SKM-1 treated with dmso at 0.1 percent for 144 hours (cell line): ENCODE measurements around the gene CKAP2L.

Source experiments
- DNase-seq: peaks from one replicate; lab custom pipeline; 2025; ENCODE audit not compliant: unreplicated experiment; lab: John Stamatoyannopoulos, UW

Gene CKAP2L, protein sequence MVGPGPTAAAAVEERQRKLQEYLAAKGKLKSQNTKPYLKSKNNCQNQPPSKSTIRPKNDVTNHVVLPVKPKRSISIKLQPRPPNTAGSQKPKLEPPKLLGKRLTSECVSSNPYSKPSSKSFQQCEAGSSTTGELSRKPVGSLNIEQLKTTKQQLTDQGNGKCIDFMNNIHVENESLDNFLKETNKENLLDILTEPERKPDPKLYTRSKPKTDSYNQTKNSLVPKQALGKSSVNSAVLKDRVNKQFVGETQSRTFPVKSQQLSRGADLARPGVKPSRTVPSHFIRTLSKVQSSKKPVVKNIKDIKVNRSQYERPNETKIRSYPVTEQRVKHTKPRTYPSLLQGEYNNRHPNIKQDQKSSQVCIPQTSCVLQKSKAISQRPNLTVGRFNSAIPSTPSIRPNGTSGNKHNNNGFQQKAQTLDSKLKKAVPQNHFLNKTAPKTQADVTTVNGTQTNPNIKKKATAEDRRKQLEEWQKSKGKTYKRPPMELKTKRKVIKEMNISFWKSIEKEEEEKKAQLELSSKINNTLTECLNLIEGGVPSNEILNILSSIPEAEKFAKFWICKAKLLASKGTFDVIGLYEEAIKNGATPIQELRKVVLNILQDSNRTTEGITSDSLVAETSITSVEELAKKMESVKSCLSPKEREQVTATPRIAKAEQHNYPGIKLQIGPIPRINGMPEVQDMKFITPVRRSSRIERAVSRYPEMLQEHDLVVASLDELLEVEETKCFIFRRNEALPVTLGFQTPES

DNA sequence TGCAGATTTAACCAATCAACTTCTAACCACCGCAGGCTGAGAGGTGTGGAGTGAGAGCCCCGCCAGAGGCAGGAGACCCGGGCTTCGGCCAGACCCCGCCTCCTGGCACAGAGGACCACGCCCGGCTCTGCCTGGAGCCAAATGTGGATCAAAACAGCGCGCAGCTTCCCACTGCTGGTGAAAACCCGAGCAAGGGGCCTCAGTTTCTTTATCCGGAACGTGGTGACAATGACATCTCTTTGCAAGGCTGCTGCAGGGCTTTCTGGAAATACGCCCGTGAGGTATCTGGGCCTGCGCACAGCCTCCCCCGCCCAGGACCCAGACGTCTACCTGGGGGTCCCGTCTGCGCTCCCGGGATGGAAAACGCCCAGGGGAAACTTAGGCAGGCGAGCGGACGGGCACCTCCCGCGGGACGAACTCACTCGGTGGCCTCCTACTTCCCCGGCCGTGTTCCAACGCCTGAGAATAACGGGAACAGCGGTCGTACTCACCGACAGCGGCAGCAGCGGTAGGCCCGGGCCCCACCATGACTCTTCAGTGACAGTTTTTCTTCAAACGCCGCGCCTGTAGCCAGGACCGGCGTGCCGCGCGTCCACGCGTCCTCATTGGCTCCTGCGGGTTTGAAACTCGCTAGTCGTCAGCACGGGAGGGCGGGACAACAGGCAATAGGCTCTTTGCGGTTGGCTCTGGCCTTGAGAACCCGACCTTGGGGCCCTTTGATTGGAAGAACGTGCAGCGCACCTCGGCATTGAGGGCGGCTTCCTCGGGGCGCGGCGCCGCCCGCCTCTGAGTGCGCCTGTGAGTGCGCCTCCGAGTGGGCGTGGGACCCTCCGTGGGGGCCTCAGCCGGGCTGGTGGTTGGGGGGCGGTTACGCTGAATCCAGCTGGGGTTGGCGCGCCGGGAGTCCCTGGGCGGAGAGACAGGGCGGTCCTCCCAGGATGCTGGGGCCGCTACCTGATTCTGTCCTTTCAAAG is at the start of gene CKAP2L:
TSS of gene CKAP2L (minus strand) at position 539 of the 974 bp plus-strand sequence. CDS start at position 528, 11 bp downstream.
- DNase-seq: peak; percentile 95

DNA sequence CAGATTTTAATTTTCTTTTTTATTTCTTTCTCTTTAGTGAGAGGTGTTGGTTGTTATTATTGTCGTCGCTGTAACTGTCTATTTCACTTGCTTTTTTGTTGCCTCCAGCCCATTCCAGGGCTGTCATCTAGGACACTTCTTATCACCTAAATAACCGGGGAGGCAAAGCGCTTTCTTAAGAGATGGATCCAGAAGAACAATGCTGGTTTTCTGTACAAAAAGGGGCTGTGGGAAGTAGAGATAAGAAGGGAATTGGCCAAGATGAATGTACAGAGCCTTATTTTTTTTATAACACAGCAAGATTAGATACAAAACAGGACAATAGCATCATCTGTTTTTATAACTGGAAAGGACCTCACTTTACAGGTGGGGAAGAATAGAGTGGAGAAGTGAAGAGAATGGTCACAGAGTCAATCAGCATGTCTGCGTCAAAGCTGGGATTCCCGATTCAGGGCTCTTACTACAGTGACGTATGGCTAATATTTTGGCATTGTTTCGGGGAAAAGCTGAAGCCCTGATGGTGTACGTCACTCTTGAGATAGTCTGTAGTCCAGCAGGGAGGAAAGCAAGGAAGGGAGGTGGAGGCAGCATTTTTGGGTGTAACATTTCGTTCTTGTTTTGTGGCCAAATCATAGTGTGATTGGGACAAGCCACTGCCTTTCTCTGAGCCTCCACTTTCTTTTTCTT is 49.0 kb upstream of the CKAP2L start:
- DNase-seq: no peak

DNA sequence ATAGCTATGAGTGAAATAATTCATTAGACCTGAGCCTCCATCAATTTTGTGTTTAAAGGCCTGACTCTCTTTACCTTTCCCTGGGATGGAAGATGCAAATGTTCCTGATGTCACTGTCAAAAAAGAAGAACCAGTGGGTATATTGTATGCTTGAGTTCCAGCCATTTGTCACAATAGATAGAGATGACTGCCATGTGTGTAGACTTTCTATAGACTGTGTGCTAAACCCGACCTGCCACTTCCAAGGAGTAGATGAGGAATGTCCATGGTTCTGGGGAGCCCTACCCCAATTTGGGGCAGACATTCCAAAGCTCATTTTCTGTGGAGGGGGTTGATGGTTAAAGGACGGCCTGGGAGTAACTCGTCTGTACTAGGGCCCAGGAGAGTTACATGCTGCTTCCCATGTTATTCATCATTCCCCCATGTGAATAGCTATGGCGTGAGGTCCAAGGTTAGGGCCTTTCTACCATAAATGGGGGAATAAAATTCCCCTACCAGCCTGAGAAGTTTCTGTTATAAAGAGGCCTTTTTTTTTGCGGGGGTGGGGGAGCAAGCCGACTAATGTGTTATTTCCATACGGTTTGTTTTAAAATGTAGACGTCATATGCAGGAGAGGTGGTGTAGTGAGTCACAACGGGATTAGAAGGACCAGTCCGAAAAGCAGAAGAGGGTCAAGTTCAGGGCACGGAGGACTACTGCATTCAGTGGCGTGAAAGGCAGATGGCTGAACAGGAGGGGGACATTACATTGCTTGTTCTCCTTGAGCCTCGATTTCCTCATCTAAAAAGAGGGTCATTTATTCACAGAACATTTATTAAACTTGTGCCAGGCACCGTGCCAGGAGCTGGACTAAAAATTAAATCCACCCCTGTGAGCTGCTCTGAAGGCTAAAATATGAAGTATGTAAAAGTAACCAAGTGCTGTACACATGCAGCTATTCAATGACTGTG is 48.2 kb upstream of the CKAP2L start:
- no peak for DNase-seq

DNA sequence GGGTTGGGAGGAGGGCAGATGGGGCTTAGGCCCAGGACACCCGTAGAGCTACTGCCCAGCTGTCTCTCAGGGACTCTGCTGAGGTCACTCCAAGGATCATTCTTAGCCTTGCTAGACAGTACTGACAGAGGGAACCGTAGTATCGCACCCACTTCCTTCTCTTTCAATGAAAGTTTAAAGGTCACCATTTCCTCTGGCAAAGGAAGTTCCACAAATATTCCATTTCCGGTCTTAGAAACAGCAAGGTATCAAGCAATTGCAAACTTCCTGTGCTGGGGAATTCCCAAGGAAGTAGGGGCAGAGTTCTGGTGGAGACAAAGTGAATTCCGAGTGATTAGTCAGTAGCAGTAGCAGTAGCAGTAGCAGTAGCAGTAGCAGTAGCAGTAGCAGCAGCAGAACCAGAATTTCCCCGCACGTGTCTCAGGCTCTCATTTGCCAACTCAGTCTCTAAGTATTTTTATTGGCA is 47.5 kb upstream of the CKAP2L start:
- peak; percentile 6 for DNase-seq

DNA sequence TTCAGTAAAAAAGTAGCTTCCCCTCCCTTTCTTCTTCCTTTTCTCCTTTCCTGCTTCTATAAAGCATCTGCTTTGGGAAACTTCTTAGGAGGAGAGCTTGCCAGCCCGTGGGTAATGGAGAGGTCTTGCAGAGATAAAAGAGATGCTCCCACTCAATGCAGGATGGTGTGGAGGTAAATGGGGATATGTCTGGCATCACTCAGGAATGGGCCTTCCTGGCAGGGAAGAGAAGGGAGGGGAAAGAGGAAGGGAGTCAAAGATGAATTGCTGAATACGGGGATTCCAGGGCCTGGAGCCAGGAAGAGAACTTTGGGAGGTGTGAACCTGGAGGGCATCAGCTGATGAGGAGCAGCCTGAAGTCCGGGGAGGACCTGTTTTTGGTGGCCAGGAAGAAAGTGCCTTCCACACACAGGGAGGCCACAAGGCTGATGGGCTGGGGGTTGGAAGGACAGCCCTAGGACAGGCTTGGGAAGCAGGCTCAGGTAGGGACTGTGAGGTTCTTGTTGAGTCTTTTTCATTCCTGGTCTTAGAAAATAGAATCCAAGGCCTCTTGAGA is 46.9 kb upstream of the CKAP2L start:
- no peak for DNase-seq

DNA sequence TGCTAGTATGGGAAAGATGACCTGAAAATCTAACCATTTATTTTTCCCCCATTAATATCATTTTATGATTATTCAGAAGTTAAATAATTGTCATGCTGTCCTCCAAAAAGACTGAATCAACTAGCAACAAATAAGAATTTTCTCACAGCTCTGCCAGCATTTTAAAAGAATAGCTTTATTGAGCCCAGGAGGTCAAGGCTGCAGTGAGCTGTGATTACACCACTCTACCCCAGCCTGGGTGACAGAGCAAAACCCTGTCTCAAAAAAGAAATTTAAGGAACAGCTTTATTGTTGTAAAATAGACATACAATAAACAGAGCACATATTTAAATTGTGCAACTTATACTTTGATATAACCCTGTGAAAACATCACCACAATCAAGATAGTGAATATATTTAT is 44.7 kb upstream of the CKAP2L start:
- DNase-seq: no peak

DNA sequence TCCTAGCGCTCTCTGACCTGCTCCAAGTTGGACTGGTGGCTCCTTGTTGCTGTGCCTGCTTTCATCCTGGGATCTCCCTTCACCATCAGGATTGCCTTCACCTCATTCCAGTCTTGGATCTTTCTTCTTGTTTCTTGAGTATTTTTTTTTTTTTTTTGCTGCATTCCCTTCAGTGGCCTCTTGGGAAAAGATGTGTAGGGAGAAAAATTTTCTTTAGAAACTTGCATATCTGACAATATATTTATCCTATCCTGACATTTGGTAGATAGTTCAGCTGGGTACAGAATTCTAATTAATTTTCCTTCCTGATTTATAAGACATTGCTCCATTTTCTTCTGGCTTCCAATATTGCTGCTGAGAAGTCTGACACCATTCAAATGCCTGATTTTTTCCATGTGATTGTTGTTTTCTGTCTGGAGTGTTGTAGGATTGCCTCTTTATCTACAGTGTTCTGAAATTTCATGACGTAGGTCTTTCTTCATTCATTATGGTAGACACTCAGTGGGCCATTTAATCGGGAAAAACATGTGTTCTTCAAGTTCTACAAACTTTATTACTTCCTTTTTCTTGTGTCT is 42.9 kb upstream of the CKAP2L start:
- DNase-seq: no peak

DNA sequence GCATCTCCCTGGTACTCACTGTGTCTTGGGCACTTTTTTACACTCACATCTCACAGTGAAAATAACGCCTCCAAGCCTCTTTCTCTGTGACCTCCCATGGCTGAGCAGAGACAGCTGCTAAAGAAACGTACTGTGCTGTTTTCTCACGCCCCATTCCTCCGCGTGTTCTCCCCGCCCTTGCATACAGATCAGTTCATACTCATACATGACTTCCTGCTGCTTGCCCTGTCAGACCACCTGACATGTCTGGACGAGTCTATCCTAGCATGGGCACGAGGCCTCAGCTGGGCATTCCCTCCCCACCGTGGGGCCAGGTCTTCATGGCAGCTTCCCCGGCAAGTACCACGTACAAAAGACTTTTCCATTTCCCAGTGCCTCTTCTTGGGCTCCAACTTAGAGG is 41.1 kb upstream of the CKAP2L start:
- no peak for DNase-seq

DNA sequence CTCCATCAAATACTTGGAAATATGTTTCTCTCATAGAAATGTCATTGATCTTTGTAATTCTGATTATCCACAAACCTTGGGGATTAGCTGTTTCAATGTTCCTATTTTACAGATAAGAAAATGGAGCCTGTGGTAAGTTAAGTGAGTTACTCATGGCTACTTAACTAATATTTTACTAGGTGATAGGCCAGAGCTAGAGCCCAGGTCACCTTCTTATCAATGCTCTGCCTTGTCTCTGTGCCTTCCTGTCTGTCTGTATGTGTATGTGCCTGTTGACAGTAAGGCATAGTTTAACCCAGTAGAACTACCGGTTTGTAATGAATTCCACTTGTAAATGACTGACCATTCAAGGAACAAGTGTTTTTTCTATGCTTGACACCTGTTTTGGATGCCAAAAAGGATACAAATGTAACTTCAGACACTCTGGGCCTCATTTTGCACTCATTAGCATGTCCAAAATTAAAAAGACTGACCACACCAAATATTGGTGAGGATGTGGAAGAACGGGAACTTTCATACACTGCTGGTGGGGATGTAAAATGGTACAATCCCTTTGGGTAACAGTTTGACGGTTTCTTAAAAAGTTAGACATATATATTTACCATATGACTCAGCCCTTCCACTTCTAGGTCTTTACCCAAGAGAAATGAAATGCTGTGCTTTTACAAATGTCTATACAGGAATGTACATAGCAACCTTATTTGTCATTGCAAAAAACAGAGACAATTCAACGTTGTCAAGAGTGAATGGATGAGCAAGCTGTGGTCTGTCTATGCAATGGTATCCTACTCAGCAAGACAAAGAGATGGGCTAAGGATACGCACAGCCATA is 39.5 kb upstream of the CKAP2L start:
- DNase-seq: no peak

DNA sequence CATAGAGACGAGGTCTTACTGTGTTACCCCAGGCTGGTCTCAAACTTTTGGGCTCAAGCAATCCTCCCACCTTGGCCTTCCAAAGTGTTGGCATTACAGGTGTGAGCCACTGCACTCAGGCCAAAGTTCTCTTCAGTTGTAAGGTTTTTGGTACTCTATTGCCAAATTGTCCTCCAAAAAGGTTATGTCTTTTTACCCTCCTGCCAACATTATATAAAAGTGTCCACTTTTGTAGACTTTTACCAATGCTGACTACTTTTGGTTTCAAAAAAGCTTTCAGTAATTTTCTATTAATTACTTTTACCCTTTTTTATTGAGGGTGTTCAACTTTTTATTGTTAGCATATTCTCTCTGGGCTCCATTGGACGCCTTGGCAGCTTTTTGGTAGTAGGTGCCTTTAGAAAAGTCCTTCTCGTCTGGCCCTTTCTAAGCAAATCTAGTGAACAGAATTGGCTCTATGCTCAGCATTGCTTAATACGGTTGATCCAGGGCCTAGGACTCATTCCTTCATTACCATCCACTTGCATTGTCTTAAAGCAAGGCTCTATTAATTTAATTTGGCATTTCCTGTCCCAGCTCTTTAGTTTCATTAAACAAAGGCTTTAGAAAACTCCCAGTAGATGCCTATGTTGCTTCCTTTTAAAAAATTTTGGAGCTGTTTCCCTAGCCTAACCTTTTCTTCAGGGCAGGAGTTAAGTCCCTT is 36.6 kb upstream of the CKAP2L start:
- DNase-seq: no peak

DNA sequence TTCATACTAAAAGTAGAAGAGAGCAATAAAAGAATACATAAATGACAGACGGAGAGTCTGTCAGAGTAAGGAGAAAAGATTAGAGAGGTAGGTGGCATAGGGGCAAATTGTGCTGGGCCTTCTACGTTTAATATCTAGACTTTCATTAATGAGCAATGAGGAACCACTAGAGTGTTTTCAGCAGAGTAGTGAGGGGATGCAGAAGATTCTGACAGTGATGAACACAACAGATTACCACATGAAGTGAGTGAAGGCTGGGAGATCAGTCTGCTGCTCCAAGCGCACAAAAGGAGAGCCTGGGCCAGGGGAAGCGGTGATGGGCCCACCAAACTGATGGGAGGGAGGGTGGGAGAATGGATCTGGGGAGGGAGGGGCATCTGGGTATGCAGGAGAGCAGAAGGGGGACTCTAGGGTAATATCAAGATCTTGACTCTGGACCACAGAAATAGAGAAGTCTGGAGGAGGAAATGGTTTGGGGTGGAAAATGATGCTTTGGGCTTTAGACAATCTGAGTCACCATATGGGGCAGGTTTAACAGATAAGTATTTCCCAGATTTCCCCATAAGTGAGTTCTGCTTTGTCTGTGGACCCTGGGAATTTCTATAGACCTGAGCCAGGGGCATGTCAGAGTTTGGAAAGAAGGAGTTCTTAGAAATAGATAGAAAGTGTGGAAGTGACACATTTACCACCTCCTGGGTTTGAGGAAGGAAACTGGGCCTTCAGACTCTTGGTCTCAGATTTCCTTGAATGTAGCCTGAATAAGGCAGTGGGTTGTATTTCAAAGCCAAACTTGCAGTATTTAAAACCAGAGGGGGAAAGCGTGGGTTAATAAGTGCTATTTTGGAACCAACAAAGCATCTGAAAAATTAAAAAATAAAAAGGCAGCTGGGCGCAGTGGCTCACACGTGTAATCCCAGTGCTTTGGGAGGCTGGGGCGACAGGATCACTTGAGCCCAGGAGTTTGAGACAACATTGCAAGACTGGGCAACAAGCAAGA is 34.9 kb upstream of the CKAP2L start:
- peak; percentile 73 for DNase-seq

DNA sequence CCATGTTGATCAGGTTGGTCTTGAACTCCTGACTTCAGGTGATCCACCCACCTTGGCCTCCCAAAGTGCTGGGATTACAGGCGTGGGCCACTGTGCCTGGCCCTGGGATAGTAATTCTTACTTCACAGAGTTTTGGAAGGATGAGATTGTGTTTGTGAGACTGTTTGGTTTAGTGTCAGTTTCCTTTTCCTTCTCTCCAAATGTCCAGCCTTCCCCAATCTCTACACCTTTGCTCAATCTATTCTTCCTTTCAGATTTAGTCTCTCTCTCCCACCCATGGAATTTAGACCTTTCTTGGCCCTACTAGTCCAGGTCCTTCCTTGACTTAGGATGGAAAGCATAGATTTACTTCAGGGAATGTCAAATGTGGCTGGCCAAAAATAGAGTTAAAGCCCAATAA is 32.1 kb upstream of the CKAP2L start:
- DNase-seq: no peak

DNA sequence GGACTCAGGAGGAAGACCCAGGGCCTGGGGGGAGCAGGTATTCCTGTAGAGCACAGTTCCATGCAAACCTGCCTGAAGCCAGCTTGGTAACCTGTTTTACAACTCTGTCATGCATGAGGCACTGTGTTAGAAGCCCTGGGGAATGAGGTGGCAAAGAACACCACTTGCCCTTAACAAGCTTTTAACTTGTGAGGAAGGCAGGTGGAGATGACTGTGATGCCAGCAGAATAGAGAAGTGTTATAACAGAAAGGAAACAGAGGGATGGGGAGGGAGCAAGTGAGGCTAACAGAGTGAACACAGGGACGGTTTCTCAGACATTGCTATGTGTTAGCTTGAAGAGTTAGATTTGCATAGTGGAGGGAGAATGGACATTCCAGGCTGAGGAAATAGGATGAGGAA is 31.4 kb upstream of the CKAP2L start:
- peak; percentile 63 for DNase-seq

DNA sequence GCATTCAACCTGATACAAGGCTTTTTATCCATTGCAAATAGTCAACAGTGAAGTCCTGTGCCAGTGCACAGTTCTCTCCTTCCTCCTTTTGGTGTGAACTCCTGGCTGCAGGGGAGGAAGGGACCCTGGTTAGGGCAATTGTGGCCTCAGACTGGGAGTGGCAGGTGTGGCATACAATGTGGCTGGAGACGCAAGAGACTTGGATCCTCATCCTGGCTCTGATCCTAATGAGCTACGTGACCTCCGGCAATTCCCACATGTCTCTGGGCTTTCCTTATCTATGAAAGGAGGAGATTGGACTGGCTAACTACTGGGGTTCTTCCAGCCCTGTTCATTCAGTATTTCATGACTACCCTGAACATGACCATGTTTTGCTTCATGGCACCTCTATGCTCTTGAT is 30.4 kb upstream of the CKAP2L start:
- peak; percentile 22 for DNase-seq

DNA sequence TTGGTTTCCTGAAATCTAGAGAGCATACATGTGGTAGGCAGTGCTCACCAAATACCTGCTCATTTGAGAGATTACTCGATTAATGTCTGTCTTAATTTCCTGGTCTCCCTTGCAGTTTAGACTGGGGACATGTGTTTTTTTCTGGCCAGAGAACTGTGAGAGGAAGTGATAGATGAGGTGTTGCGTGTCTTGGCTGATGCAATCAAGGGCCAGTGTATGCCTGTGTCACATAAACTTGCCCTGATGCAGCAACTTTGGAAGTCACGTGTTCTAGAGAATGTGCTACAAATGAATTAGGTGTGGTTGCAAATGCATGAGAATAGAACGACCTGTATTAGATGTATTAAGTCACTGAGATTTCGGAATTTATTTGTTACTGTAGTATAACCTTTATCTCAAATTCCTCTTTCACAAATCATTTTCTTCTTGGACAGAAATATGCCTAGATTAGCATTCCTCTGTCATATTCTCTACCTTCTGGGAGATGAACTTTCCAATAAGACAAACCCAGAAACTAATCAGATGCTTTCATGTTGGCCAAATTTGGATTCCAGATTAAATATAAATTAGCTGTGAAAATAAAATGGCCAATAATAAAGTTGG is 29.8 kb upstream of the CKAP2L start:
- peak; percentile 96 for DNase-seq
